ENCODE results near the gene SNAPC2.
"Not testable (repeated sequence)": the region's sequence is repeated elsewhere in the genome, so short reads cannot be mapped to it uniquely, and the experiment has no call there.

The SNAPC2 gene

DNA sequence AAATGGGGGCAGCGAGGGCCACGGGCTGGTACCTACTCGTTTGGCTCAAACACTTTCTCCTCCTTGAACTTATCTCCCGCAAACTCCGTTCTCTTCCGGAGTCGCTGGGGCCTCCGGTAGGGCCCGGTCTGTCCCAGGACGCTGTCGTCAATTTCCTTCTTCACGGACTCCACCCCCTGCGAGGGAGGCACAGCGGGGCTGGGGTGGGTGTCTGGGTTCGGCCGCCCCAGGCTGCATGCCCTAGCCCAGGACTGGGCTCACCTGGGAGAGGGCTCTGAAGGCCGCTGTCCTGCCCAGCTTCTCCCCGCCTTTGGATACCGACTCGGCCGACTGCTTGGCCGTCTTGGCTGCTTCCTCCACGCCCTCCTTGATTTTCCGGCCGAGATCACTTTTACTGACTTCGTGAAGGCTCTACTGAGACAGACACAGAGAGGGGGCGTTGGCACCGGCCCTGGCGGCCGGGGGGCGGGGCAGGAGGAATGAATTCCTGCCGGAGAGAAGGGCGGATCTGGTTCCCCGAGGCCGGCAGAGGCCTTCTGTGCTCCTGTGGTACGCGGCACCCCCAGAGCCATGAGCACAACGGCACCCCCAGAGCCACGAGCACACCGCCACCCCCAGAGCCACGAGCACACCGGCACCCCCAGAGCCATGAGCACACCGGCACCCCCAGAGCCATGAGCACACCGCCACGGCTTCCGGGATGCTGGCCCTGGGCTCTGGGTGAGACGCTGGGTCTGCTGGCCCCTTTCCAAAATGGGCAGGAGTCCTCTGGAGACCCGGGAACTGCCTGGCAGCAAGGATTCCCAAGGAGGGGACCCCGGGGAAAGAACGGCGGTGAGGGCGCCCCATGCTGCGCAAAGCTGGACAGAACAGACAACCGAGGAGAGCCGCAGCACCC, 13.9 kb downstream of the SNAPC2 start:
- DNase-seq (ENCODE audit: low read depth in 2 of 2): no peak

DNA sequence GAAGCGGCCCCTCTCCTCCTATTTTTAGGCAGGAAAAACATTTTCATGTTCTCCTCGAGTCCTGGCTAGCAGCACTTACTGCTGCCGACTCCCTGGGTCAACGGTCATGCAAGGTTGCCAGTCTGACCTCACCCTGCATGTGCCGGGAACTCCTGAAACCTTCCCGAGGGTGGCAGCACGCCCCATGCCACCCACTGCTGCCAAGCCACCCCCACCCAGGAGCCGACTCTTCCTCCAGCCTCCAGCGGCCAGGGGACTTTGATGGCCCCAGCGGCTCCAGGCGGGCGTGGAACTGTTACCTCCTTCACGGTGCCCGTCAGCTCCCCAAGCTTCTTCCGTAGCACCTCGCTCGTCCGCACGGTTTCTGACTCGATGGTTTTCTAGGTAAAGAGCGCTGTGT, 14.6 kb downstream of the SNAPC2 start:
- no peak for DNase-seq (ENCODE audit: low read depth in 2 of 2)

DNA sequence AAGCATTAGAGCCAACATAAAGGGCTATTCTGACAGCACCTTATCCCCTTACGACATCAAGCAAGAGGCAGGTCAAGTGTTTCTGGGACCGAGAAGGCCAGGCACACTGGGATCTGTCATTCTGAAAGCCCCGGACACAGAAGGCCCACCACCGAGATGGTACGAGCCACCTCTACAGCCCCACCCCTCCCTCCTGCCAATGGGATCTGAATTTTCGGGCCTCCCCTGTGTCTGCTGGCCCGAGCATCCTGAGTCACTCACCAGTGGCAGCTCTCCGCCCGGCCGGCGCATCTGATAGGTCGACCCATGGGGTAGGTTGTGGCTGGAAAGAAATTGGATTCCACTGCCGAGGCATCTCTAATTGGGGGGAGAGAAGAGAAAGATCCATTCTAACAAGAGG, 20.7 kb downstream of the SNAPC2 start:
- no peak for DNase-seq (ENCODE audit: low read depth in 2 of 2)

DNA sequence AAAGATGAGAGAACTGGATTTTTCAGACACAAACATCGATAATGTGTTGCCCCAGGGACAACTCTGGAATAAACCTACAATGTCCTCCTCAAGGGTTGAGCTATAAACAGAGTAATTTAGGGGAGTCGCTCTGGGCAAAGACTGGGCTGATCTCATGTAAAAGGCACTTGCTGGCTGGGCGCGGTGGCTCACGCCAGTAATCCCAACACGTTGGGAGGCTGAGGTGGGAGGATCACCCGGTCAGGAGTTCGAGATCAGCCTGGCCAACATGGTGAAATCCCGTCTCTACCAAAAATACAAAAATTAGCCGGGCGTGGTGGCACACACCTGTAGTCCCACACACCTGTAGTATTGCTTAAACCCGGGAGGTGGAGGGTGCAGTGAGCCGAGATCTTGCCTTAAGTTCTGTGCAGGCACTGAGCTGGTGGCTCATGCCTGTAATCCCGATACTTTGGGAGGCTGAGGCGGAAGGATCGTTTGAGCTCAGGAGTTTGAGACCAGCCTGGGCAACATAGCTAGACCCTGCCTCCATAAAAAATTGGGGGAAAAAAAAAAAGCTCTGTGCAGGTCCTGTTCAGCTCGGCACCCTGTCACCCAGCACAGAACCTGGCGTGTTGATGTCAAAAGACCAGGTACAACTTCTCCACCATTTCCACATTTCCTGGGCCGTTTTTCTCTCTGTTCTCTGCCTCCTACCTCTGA, 21.9 kb downstream of the SNAPC2 start:
- no peak for DNase-seq (ENCODE audit: low read depth in 2 of 2)

DNA sequence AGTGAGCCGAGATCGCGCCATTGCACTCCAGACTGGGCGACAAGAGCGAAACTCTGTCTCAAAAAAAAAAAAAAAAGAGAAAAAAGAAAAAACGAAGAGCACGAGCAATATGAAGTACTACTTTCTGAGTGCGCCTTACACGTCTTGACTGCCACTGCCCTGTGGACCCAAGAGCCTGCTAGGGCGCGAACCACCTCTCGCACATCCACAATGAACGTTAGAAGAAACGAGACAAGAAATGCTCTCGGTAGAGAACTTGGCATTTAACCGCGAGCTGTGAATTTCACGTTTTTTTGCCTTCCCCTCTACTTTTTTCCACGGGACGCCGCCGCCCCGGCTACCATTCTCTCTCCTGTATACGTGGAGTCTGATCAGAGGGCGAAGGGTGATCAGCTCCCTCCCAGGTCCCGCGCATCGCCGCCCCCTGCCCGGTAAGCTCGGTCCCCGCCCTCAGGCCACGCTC, 22.9 kb downstream of the SNAPC2 start:
- DNase-seq (ENCODE audit: low read depth in 2 of 2): no peak

DNA sequence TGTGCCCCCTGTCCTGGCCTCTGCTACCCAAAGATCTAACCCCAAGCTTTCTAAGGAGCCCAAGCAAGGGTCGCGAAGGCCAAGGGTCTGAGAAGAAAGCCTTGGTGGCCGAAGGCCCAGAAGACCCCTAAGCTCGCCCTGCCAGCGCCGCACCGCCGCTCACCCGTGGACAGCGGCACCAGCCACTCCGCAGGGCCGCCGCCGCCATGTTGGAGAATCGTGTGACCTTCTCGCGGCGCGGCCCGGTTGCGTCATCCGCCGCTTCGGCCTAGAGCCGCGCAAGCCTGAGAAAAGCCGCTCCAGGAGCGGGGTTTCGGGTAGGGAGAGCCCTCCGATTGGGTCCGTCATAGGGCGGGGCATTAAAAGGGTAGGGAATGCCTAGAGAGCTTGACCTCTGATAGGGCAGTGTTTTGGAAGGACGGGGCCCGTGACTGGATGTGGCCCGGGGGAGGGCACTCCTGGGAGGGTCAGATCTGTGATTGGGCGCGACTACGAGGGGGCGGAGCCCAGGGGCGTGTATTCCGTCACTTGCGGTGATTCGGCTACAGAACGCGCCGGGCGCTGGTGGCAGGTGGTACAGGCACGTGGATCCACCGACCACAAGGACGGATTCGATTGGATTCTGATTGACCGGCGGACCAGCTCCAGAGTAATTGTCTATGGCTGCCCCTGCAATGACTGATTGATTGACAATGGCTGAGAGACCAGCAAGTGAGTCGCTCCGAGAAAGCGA, 23.5 kb downstream of the SNAPC2 start, which contains the start of gene TIMM44:
Gene TIMM44, minus strand, starts transcription at position 223 of the 733 bp plus-strand sequence. Its CDS starts 15 bp downstream, at position 208.
- DNase-seq (ENCODE audit: low read depth in 2 of 2): peak; percentile 92 to 97

DNA sequence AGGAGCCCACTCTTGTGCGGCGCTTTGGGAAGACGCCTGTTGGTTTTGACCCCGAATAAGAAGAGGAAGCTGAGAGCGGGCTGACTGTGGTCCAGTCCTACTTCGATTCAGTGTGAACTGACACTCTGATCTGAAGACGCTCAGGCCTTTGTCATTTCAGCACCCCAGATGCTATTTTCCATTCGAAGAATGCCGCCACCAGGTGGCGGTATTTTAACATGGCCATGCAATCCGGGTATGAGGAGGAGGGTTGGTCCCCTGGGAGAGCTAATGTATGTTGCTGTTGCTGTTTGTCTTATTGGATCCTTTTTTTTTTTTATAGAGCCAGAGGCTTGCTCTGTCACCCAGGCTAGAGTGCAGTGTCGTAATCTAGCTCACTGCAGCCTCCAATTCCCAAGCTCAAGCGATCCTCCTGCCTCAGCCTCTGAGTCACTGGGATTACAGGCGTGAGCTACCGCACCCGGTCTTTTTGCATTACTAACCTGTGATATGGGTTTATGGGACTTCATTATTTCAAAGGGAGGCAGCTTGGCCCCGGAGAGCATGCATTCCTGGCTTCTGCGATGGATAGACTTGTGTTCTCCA, 24.1 kb downstream of the SNAPC2 start:
- DNase-seq (ENCODE audit: low read depth in 2 of 2): peak; percentile 56 to 85

DNA sequence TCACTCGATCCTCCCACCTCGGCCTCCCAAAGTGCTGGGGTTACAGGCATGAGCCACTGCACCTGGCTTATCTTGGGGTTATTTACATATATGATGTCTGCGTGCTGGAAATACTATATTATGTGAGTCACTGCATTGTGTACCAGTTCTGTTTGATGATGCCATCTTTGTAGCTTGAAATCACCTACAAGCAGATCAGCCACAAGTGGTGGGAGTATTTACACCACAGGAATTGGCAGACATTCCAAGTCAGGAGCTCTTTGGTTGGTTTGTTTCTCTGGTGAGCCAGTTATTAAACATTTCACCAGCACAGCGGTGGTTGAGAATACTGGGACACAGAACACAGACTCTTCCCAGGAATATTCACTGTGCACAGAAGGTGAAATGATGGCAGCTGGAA, 27.8 kb downstream of the SNAPC2 start:
- DNase-seq (ENCODE audit: low read depth in 2 of 2): no peak

DNA sequence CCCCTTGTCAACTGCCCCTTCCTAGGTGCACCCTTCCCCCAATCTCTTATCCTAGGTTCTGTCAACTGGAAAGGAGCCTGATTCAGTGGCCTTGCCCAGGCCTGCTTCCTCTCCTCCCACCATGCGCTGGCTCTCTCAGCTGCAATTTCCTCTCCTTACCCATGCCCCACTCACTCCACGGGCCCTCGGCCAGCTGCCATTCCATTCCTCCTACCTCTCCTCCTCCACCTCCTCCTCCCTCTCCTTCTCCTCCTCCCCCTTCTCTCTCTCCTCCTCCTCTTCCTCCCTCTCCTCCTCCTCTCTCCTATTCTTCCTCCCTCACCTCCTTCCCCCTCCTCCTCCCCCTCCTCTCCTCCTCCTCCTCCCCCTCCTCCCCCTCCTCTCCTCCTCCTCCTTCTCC, 32.9 kb downstream of the SNAPC2 start:
- no peak for DNase-seq (ENCODE audit: low read depth in 2 of 2)

DNA sequence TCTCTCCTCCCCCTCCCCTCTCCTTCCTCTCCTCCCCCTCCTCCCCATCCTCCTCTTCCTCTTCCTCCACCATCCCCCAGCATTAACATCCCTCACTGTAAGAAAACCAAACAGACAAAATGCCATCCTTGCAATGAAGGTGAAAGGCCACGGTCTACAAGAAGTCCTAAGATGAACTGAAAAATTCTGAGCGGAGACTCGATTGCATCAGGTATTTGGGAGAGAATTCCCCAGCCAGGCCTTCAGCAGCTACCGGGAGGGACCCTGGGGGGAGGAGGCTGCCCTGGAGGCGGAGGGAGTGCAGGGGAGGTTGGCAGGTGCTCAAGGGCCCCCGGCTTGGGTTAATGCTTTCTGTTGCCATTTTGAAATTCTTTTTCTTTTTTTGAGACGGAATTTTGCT, 33.4 kb downstream of the SNAPC2 start:
- no peak for DNase-seq (ENCODE audit: low read depth in 2 of 2)

DNA sequence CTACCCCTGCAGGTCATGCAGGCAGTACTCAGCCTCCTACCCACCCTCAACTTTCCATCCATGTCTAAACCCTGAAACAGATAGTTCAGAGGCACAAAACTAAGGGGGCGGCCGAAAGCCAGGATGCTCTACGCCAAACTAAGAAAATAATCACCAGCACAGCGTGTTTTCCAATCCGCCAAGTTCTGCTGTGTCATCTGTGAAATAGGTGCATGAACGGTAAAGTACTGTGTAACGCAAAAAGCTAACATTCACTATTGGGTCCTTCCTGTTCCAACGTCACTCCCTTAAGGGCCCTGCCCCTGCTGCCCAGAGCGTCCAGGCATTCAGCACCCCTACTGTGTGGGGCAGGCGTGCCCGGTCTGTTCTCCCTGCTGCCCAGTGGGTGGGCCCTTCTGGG, 35.6 kb downstream of the SNAPC2 start:
- DNase-seq (ENCODE audit: low read depth in 2 of 2): no peak

DNA sequence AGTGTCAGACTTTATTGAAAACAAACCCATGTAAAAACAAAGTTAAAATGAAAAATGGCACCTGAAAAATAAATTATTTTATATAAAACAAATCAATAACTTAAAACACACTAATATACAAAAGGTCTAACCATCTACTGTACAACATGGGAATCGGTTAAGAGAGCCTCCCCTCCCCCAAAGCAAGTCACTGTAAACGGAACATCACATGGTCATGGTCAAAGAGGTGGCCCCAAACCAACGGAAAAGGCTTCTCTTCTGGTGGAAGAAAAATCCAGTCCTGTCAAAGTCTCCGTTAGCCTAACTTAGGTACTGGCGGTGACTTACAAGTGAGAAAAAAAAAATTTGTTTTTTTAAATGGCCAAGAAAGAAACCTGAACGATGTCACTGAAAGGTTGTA, 39.1 kb downstream of the SNAPC2 start:
- no peak for DNase-seq (ENCODE audit: low read depth in 2 of 2)

DNA sequence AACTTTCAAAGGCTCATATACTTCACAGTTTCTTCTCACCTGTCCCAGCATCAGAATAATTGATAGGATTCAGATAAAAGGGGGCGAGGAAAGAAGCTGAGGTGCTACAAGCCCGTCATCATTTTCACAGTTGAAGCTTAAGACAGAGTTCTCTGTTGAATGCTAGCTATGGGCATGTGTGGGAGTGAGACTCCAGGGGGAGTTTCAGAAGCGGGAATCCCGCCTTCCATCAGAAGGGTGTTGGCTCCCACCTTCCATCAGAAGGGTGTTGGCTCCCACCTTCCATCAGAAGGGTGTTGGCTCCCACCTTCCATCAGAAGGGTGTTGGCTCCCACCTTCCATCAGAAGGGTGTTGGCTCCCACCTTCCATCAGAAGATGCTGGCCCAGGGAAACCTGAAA, 40.9 kb downstream of the SNAPC2 start:
- not testable (repeated sequence) for DNase-seq (ENCODE audit: low read depth in 2 of 2)

DNA sequence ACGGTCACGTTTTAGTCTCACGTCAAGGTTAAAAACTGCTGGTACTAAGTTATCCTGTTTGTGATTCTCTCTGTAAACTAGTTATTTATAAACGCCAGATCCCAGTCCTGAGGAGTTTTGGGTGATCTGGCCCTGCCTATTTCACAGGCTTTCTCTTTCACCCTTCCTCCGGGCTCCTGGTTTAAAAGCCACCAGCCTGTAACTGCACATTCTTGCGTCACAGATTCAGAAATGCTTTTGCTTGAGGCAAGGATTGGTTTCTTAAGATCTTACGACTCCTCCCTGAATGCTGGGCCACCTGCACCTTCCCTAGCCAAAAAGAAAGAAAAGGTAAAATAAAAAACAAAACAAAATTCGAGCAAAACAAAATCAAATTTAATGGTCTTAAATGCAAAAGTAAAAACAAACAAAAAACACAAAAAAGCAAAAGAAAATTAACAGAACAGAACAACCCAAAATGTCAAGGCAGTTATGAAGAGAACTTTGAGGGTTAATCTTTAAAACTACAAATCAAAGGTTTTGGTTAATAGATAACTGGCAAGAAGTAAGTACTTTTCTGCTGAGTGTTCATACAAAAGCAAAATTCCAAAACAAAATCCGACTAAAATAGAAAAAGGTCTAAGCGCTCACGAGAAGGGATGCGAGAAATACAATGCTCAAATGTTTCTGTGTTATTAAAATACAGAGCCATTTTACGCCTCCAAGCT, 41.9 kb downstream of the SNAPC2 start:
- DNase-seq (ENCODE audit: low read depth in 2 of 2): no peak

DNA sequence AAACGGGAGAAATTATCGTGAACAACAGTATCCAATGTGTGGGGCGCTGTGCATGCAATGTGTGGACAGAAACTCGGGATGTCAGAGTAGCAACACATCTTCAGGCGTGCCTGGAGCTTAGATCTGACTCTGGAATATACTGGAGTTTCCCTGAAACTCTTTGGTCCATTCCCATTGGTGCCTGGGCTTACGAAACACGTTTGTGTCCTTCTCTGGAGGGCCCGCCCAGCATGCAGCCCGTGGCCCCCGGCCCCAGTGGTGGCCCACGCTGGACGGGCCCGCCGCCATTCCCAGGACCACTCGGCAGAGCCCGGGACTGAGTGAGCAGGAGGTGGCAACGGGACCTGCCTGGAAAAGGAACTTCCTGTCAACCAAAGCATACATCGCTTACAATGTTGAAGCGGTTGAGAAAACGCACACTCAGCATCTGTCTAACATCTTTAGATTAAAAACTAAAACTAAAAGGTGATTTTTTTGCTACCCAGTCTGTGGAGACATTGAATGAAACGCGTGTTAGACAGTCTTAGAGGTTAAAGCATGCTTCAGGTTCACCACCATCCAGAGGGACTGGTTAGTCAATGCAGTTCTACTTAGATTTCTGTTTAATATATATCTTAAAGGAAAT, 42.6 kb downstream of the SNAPC2 start:
- no peak for DNase-seq (ENCODE audit: low read depth in 2 of 2)

DNA sequence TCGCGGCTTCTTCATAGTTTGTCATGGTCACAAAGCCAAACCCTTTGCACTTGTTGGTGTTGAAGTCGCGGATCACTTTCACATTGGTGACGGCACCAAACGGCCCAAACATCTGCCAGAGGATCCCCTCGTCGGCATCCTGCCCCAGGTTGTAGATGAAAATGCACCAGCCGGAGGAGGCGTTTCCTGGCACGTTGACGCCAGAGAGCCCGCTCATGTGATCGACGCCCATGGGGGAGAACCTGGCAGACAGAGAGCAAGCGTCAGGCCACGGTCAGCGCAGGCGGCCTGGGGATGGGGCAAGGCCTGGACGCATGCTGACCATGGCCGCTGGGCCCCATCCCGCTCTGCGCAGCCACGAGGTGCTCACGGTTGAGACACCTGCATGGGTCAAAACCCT, 43.4 kb downstream of the SNAPC2 start:
- no peak for DNase-seq (ENCODE audit: low read depth in 2 of 2)

DNA sequence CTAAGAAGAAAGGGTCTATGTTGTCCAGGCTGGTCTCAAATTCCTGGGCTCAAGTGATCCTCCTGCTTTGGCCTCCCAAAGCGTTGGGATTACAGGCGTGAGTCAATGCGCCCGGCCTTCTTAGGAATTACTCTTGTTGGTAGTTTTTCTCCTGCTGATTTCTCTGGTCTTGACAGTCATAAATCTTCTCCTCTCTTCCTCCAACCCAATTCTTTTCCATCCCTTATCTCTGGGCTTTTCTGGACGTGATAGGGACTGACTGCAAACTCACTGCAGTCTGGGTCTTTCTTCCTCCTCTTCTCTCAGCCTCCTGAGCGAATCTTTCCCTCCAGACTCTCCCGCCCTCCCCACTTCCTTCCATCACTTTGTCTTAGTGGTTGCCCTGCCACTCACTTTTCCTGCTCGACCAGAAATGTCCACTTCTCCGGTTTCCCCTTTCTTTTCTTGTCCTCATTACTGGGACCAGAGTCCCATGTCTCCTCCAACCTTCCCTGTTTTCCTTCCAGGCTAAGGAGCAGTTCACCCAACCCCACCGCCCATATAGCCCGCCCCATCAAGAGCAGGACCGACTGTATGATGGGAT, 45.2 kb downstream of the SNAPC2 start:
- DNase-seq (ENCODE audit: low read depth in 2 of 2): no peak

DNA sequence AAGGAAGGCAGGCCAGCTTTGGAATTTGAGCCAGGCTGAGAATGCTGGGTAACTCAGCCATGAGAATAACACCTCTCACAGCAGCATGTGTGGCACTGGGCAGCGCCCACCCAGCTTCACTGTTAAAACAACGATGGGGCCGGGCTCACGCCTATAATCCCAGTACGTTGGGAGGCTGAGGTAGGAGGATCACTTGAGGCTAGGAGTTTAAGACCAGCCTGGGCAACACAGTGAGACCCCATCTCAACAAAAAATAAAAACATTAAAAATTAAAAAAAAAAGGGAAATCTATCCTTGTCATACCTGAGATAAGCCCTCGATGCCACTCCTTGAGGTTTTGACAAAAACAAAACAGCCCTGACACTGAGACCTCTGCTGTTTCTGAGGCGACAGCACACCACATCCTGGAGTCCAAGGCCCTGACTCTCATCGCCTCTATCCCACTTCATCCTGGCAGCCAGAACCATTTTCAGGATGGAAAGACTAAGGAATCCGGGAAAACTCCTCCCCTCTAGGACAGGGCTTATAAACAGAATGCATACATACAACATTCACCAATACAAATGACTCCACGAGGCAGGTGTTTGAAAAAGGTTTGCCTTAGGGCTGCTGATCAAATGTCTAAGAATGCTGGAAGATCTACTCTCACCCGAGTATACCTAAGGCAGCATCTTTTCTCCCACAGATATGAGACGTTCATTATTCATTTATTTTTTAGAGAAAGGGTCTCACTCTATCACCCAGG, 46.0 kb downstream of the SNAPC2 start:
- no peak for DNase-seq (ENCODE audit: low read depth in 2 of 2)

DNA sequence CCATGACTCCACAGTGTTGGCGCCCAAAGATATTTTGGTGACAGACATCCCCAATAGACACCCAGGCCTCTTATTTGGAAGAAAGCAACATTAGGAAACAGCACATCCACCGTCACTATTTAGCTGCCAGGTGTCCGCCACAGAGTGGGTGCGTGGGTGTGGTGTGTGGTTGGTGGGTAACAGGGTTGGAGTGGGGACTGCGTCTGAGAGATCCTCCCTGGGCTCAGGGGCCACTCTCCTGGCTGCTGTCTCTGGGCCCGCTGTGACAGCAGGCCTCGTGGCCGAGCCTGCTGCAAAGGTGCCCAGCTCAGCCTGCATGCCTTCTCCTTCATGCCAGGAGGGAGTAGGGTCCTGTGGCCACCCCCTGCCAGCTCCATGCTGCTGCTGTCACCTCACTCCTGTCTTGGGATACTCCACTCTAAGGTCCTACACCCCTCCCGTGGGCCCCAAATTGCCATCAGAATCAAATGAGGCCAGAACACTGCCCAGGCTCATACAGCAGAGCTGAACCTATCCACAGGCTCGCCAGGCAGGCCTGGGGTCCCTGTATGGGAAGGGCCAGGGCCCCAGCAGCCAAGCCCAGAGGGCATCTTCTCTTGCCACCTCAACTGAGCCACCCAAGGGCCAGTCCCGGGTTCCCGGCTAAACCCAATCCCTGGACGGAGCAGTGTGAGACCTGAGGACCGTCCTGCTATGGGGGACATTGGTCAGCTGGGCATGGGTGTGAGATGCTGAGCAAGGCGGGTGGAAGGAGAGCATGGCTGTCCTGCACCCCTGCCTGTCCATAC, 48.1 kb downstream of the SNAPC2 start:
- no peak for DNase-seq (ENCODE audit: low read depth in 2 of 2)

Measured in stimulated activated CD4-positive, alpha-beta T cell treated with anti-CD3 and anti-CD28 coated beads, Interleukin-1b, Interleukin-23, amount 100 ng/mL, for 1 hour (primary cell).